Heart right ventricle (tissue), 16 donors: ENCODE data around the gene IER5. TPM values are rescaled to one million over a fixed set of nuclear protein-coding genes. Genes with fewer than 3 reads are reported as not detected.

ENCODE experiments used
- ATAC-seq, 8 donors: fragments of 200-7000 bp; cut with Tn5 transposase; one replicate each; pipeline ENCODE4 v1.9.1; 2020; ENCODE audit warnings: mild to moderate bottlenecking in 8 of 8, moderate library complexity in 8 of 8, moderate number of reproducible peaks in 1 of 8
- DNase-seq, 2 donors: peaks; one replicate each; pipeline ENCODE4 v3.0.0-alpha.2; 2020
- H3K27ac ChIP-seq, 10 donors: fragments of 200-600 bp; sonication (generic) in 2 of 10; one replicate each; pipeline versions ENCODE4 v1.5.0 to v1.8.0; 2020 to 2022; ENCODE audit warnings: mild to moderate bottlenecking in 3 of 10
- H3K27me3 ChIP-seq, 7 donors: fragments of 200-600 bp; one replicate each; pipeline ENCODE4 v1.8.0; 2021 to 2022; ENCODE audit warnings: mild to moderate bottlenecking in 2 of 7
- H3K36me3 ChIP-seq, 9 donors: fragments of 200-600 bp; sonication (generic) in 1 of 9; one replicate each; pipeline versions ENCODE4 v1.5.0 to v1.8.0; 2020 to 2022; ENCODE audit warnings: mild to moderate bottlenecking in 2 of 9
- H3K4me1 ChIP-seq, 9 donors: fragments of 200-600 bp; sonication (generic) in 1 of 9; one replicate each; pipeline versions ENCODE4 v1.5.0 to v1.8.0; 2020 to 2022; ENCODE audit warnings: mild to moderate bottlenecking in 4 of 9
- H3K4me3 ChIP-seq, 10 donors: fragments of 200-600 bp; sonication (generic) in 2 of 10; one replicate each; pipeline versions ENCODE4 v1.5.0 to v1.8.0; 2020 to 2022; ENCODE audit warnings: mild to moderate bottlenecking in 7 of 10, moderate library complexity in 2 of 10
- H3K9me3 ChIP-seq, 11 donors: fragments of 200-600 bp in 10 of 11; sonication (generic) in 2 of 11; one replicate each; pipeline versions ENCODE4 v1.5.0 to v1.8.0; 2013 to 2022; ENCODE audit warnings: mild to moderate bottlenecking in 2 of 11, control low read depth in 1 of 11, moderate library complexity in 1 of 11
- CTCF ChIP-seq, 9 donors: fragments of 200-600 bp; sonication (generic) in 2 of 9; IDR thresholded peaks; one replicate each; pipeline versions ENCODE4 v1.5.0 to v1.8.0; 2021 to 2022; ENCODE audit warnings: antibody characterized with exemption in 9 of 9, mild to moderate bottlenecking in 5 of 9, moderate library complexity in 1 of 9
- WGBS, 2 donors: extraction: QIAGEN DNeasy Blood & Tissue Kit; methylation state at CpG; one replicate each; pipeline ENCODE4 v1.1.7; 2013; ENCODE audit warnings: inconsistent platforms in 1 of 2; 5-methylcytosine and 5-hydroxymethylcytosine counted together
- intact Hi-C, 10 donors: fragments of 100-400 bp; cut with DNase I; formaldehyde crosslinking; loops; one replicate each; pipeline versions ENCODE4 v1.11.1 to v1.14.2; 2022
- polyA plus RNA-seq, 2 donors: library from polyadenylated mRNA; stranded (reverse); fragments of 200-250 nt; gene quantifications; one replicate each; pipeline ENCODE4 v1.2.3, GENCODE V29; 2013
- total RNA-seq, 10 donors: library from RNA; stranded (reverse); fragmentation: NEBNext Ultra II Directional in 3 of 10; extraction: Animal tissue kit (Norgen Biotek cat#: 25700) in 3 of 10; gene quantifications; one replicate each; pipeline versions ENCODE4 v1.2.1 to v1.2.4, GENCODE V29; 2021 to 2023
- donor health status: Arrhythmogenic right ventricular cardiomyopathy.
- donor health status: ischemic (EF 13 %, LVEDD 7.1; RV severe dilation, severe dysfunction).
- donor health status: healthy with polysubstance abuse.
- donor health status: DM: no; HTN: yes; CAD: no.
- donor health status: DM: no; HTN: no; CAD: no.
- donor health status: ischemic (EF 25% LVEDD 6.9; RV normal size, moderate dysfunction).
- donor health status: ischemic (EF 25% LVEDD 5.7; RV mildly dilated, moderate dysfunction).
- donor health status: healthy.
- donor health status: DM: yes; HTN: yes; CAD: no.
- donor health status: Ischemic cardiomyopathy.
- donor health status: ischemic (EF 35%, LVEDD 5.7; RV mildly dilated, moderate dysfunction).
- donor health status: nonischemic (EF 11% LVEDD 7.7; RV severe dilation, severe dysfunction).
- donor health status: DM: yes; HTN: yes; CAD: no.
- donor health status: PGD.
- donor health status: ischemic (EF 29% LVEDD 5.4; RV normal size, mild dysfunction).
- donor health status: nonischemic (EF 23%, LVEDD 6.1; RV moderate dilation, normal function).

IER5 gene
- total and polyA plus RNA-seq, 12 donors: 10.7 to 87.5 (median 18.7) TPM

- Histone ChIP-seq H3K36me3 (no peaks in the 10 kb centered on the region), H3K4me1 (peaks cover 11 to 32% (median 19%) of the 10 kb centered on the region in 9 donors), H3K27me3 (no peaks in the 10 kb centered on the region), H3K9me3 (no peaks in the 10 kb centered on the region), H3K4me3 (no peak overlapping the region), H3K27ac (peak overlapping the region in 3 of 10 donors; percentile 29 to 48 (median 34))
- 83 to 88% methylated on average over 3 of the region's 3 CpGs for WGBS, 2 donors
- intact Hi-C loops: no loop called here
- ATAC-seq: no peak
- no peak for DNase-seq
- TF ChIP-seq CTCF (IDR thresholded peaks at IDR 0.05): no peak
Observed at GRCh38 chr1:181116819-181117390, 28.4 kb downstream of the IER5 start.

GRCh38 chr1:181117648-181118449, 29.3 kb downstream of the IER5 start:
- no peaks in the 10 kb centered on the region for H3K9me3 ChIP-seq
- H3K4me1 ChIP-seq: peaks cover 5 to 23% (median 13%) of the 10 kb centered on the region in 9 donors
- H3K4me3 ChIP-seq: no peak overlapping the region
- no peaks in the 10 kb centered on the region for H3K36me3 ChIP-seq
- H3K27me3 ChIP-seq: no peaks in the 10 kb centered on the region
- peak overlapping the region in 6 of 10 donors; percentile 13 to 48 (median 23) for H3K27ac ChIP-seq
- DNase-seq: no peak
- 70 to 75% methylated on average over 9 of the region's 9 CpGs for WGBS, 2 donors
- TF ChIP-seq CTCF (IDR thresholded peaks at IDR 0.05): no peak
- intact Hi-C loops: no loop called here
- ATAC-seq: peak in 4 of 8 donors; percentile 26 to 49 (median 42)

- Histone ChIP-seq H3K27me3 (no peaks in the 10 kb centered on the region), H3K4me3 (no peak overlapping the region), H3K4me1 (peaks cover 0 to 20% (median 0%) of the 10 kb centered on the region in 9 donors), H3K36me3 (no peaks in the 10 kb centered on the region), H3K9me3 (no peaks in the 10 kb centered on the region), H3K27ac (no peak overlapping the region)
- ATAC-seq (no peak), DNase-seq (no peak)
- TF ChIP-seq CTCF (IDR thresholded peaks at IDR 0.05): no peak
- 90 to 93% methylated on average over 6 of the region's 6 CpGs for WGBS, 2 donors
- intact Hi-C loops: no loop called here
Observed at GRCh38 chr1:181119093-181119989, 30.8 kb downstream of the IER5 start.

GRCh38 chr1:181120924-181121323, 32.4 kb downstream of the IER5 start:
- no peaks in the 10 kb centered on the region for H3K27me3 ChIP-seq
- H3K9me3 ChIP-seq: no peaks in the 10 kb centered on the region
- DNase-seq: no peak
- peaks cover 0 to 31% (median 4%) of the 10 kb centered on the region in 9 donors for H3K4me1 ChIP-seq
- no peak for TF ChIP-seq CTCF (IDR thresholded peaks at IDR 0.05)
- H3K36me3 ChIP-seq: no peaks in the 10 kb centered on the region
- no peak for ATAC-seq
- H3K4me3 ChIP-seq: no peak overlapping the region
- intact Hi-C loops: no loop called here
- 83 to 90% methylated on average over 2 of the region's 2 CpGs for WGBS, 2 donors
- no peak overlapping the region for H3K27ac ChIP-seq
